Fibroblast of skin of left quadriceps (primary cell): ENCODE results near the gene HCN2.
"Not testable (repeated sequence)": the region's sequence is repeated elsewhere in the genome, so short reads cannot be mapped to it uniquely, and the experiment has no call there.

Experiments used
- DNase-seq, 2 experiments: peaks; one replicate each; pipeline ENCODE4 v3.0.0-alpha.2; 2013; ENCODE audit warnings: low read depth in 2 of 2

HCN2 gene

DNA sequence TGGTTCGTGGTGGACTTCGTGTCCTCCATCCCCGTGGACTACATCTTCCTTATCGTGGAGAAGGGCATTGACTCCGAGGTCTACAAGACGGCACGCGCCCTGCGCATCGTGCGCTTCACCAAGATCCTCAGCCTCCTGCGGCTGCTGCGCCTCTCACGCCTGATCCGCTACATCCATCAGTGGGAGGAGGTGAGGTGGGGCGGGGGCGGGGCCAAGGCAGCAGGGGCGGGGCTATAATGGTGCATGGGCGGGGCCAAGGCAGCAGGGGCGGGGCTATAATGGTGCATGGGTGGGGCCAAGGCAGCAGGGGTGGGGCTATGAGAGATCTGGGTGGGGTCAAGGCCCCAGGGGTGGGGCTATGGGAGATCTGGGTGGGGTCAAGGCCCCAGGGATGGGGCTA lies 14.1 kb downstream of the HCN2 start:
- DNase-seq = not testable (repeated sequence)

DNA sequence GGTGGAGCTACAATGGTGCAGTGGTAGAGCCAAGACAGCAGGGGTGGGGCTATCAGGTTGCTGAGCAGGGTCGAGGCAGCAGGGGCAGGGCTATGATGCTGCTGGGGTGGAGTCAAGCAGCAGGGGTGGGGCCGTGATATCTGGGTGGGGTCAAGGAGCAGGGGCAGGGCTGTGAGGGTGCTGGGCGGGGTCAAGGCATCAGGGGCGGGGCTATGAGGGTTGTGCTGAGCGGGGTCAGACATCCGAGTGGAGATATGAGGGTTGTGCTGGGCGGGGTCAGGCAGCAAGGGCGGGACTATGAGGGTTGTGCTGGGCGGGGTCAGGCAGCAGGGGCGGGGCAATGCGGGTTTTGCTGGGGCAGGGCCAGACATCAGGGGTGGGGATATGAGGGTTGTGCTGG lies 14.7 kb downstream of the HCN2 start:
- no peak for DNase-seq

GRCh38 chr19:605061-605971 lies 15.6 kb downstream of the HCN2 start:
- DNase-seq = not testable (repeated sequence)

DNA sequence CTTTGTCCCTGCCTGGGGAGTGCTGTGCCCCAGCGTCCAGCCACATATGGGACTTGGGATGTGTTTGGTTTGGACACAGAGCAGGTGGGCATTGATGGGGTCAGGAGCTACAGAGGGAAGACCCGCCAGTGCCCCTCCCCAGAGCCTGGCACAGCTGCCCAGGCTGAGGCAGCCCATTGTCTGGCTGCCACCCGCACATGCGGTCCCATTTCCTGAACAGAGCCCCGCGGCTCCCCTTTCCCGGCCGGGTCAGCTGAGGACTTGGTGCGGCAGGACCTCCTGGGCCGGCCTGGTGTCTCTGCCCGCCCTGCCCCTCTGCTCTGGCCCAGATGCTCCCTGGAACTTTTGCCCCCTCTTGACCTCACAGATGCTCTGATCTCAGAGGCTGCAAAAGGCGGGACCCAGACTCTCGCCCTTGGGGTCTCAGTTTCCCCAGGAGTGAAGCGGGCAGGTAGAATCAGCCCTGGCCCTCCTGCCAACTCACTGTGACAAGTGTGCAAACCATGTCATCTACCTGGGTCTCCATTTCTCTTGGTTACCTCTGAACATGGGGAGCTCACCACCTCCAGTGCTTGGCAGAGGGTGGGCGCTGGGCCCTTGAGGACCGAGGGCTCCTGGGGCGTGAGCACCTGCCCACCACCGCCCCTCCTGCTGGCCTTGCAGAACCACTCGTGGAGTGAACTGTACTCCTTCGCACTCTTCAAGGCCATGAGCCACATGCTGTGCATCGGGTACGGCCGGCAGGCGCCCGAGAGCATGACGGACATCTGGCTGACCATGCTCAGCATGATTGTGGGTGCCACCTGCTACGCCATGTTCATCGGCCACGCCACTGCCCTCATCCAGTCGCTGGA lies 17.8 kb downstream of the HCN2 start:
- no peak for DNase-seq

DNA sequence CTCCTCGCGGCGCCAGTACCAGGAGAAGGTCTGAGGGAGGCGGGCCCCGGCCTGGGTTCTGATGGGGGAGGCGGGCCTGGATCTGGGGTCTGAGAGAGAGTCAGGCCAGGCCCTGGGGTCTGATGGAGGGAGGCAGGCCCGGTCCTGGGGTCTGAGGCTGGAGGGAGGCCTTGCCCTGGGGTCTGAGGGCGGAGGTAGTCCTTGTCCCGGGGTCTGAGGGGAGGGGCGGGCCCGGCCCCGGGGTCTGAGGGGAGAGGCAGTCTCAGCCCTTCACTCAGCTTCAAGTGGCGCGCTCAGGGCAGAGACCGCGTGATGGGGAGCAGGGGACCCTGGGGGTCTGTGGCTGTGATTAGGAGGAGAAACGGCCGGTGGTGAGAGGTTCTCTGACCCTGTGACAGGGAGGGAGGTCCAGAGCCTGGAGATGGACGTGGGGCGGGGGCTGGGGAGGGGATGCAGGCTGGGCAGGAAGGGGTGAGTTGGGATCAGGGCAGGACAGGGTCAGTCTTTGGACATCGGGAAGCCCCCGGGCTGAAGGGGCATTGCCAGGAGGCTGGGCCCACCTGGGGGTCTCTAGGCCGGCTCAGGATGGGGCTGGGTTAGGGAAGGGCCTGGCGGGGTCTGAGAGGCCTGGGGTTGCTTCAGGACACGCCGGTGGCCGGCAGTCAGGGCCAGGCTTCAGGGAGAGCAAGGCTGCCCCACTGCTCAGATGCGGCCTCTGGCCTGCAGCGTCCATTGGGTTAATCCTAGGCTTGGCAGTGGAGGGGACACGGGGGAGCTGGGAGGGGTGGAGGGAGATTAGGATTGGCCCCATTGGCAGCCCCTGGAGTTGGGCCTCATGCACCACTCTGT lies 18.7 kb downstream of the HCN2 start:
- no peak for DNase-seq

GRCh38 chr19:609004-609346 lies 19.3 kb downstream of the HCN2 start:
- DNase-seq = no peak

DNA sequence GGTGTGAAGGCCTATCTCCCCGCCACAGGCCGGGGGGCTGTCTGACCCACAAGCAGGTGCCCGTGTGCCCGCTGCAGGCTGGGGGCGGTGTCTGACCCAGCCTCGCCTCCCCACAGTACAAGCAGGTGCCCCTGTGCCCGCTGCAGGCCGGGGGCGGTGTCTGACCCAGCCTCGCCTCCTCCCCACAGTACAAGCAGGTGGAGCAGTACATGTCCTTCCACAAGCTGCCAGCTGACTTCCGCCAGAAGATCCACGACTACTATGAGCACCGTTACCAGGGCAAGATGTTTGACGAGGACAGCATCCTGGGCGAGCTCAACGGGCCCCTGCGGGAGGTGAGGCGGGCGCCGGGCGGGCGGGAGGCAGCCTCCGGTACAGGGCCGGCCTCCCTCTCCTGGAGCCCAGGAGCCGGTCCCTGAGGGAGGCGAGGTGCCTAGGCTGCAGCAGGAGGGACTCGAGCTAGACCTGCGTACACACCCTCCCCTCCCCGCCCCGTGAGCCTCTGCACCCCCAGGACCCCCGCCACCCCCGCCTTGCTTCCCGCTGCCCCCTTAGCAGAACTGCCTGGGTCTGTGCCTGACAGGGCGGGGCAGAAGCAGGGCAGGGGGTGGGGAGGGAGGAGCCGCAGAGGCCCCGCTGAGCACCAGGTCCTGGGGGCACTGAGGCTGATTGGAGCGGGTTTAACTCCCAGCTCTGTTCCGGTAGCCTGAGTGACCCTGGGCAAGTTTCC lies 20.6 kb downstream of the HCN2 start:
- DNase-seq = no peak

DNA sequence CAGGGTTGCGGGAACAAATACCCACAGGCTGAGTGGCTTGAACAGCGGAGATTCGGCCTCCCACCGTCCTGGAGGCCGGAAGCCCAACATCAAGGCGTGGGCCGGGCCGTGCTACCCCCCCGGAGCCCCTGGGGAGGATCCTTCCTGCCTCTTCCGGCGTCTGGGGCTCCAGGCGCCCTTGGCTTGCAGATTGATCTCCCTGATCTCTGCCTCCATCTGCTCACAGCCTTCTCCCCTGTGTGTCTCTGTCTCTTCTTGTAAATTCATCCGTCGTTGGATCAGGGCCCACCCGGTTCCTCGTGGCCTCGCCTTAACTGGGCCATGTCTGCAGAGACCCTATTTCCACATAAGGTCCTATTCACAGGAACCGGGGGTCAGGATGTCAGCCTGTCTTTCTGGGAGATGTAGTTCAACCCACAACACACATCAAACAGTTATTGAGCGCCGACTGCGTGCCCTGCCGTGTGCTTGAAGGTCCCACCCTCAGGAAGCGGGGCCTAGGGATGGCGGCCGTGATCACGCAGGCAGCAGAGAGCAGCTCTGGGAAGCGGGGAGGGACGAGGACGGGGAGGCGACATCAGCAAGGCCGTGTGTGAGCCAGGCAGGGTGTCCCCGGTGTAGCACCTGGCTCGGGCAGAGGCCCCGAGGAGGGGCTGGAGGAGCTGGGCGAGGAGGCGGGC lies 21.3 kb downstream of the HCN2 start:
- DNase-seq = peak; percentile 57 to 60

- peak; percentile 95 for DNase-seq
Measured at GRCh38 chr19:611481-611868, 21.8 kb downstream of the HCN2 start.

- no peak for DNase-seq
Measured at GRCh38 chr19:612941-613340, 23.3 kb downstream of the HCN2 start.

DNA sequence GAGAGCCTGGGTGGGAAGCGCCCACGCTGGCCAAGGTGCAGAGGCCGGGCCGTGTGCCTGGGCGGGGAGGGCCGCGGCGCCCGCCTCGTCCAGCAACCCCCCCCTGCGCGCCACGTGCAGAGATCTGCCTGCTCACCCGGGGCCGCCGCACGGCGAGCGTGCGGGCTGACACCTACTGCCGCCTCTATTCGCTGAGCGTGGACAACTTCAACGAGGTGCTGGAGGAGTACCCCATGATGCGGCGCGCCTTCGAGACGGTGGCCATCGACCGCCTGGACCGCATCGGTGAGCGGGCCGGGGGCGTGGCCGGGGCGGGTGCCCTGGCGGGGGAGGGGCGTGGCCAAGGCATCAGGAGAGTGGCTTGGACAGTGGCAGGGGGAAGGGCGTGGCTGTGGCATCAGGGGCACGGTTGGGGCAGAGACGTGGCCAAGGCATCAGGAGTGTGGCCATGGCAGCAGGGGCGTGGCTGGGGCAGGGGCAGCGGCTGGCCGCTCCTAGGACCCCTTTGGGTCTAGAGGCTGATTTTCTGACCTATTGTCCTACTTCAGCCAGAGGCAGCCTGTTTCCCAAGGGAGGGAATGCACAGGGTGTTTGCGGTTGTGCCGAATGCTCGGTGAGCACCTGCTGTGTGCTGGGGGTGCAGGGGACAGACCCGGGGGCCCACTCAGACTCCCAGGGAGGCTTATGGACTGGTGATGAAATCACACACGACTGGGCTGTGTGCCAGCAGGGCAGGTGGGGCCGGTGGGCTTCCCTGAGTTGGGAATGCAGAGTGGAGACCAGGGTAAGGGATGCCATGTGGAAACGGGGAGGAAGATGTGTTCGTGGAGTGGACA lies 24.3 kb downstream of the HCN2 start:
- DNase-seq = no peak

GRCh38 chr19:615619-616018 lies 25.9 kb downstream of the HCN2 start:
- no peak for DNase-seq

GRCh38 chr19:616062-616700 lies 26.5 kb downstream of the HCN2 start:
- no peak for DNase-seq

- DNase-seq = no peak
Measured at GRCh38 chr19:616747-617526, 27.3 kb downstream of the HCN2 start.

DNA sequence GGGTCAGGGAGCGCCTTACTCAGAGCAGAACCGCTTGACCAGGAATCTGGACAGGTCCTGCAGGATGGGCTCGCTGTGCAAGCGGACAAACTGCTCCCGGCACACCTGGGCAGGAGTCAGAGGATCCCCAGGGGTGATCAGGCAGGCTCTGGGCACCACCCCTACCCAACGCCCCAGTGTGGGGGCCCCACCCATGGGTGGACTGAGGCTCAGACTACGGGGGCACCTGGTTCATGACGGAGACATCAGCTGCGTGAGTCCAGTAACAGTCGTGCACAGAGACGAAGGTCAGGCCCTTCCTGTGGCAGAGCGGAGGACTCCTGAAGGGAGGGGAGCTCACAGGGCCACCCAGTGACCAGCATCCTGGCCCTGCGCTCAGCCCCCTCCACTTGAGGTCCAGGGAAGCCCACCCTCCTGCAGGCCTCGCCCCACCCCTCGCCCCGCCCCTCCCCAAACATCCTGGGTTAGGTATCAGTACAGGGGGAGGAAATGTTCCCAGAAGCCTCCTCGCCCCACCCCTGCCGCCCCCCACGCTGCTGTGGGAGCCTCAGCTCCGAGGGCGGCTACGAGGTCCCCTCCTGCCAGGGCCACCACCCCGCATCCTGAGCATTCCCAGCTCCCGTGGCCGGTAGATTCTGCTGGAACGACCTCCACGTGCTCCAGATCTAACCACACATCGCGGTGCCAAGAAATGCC lies 28.0 kb downstream of the HCN2 start:
- DNase-seq = no peak

DNA sequence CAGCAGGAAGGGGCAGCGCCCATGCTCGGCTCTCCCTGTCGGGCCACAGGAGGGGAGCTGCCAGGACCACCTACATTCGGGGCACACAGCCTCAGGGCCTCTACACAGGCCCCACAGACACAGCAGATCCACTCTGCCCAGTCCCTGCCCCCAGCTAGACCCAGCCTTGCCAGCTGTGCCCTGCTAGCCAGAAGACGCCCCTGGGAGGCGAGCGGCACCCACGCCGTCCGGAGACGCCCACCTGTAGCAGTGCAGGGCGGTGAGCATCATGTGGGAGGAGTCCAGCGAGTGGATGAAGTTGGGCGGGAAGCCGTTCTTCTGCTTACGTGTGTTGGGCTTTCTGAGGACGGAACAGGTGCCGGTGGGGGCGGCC lies 28.6 kb downstream of the HCN2 start:
- no peak for DNase-seq

GRCh38 chr19:618674-619285 lies 29.1 kb downstream of the HCN2 start:
- no peak for DNase-seq
